ENCODE results near the gene MACROH2A1. TPM values are rescaled to one million over a fixed set of nuclear protein-coding genes. Genes with fewer than 3 reads are reported as not detected.

The MACROH2A1 gene
- total RNA-seq, 1 donor from 2014 or later, result 123 TPM

- no peak for TF ChIP-seq CTCF (IDR thresholded peaks at IDR 0.05)
- Mint-ChIP-seq H3K27me3 (ENCODE audit: unreplicated experiment) (no peaks in the 10 kb centered on the region), H3K4me3 (ENCODE audit: unreplicated experiment) (no peak overlapping the region), H3K36me3 (ENCODE audit: unreplicated experiment) (no peaks in the 10 kb centered on the region), H3K9me3 (ENCODE audit: unreplicated experiment) (no peaks in the 10 kb centered on the region), H3K4me1 (ENCODE audit: unreplicated experiment) (peaks cover 32% of the 10 kb centered on the region), H3K27ac (ENCODE audit: unreplicated experiment) (peak overlapping the region; percentile 55)
- peak; percentile 27 for DNase-seq (ENCODE audit: extremely low spot score, unreplicated experiment)
Measured at GRCh38 chr5:135309391-135310327, 89.4 kb downstream of the MACROH2A1 start.

GRCh38 chr5:135308752-135309151 lies 90.3 kb downstream of the MACROH2A1 start:
- H3K27me3 Mint-ChIP-seq (ENCODE audit: unreplicated experiment), result peaks cover 6% of the 10 kb centered on the region
- H3K4me3 Mint-ChIP-seq (ENCODE audit: unreplicated experiment), result peak overlapping the region; percentile 26
- peak overlapping the region; percentile 55 for H3K27ac Mint-ChIP-seq (ENCODE audit: unreplicated experiment)
- no peaks in the 10 kb centered on the region for H3K9me3 Mint-ChIP-seq (ENCODE audit: unreplicated experiment)
- DNase-seq (ENCODE audit: extremely low spot score, unreplicated experiment), result peak; percentile 77
- H3K36me3 Mint-ChIP-seq (ENCODE audit: unreplicated experiment), result no peaks in the 10 kb centered on the region
- no peak for TF ChIP-seq CTCF (IDR thresholded peaks at IDR 0.05)
- peaks cover 34% of the 10 kb centered on the region for H3K4me1 Mint-ChIP-seq (ENCODE audit: unreplicated experiment)

DNA sequence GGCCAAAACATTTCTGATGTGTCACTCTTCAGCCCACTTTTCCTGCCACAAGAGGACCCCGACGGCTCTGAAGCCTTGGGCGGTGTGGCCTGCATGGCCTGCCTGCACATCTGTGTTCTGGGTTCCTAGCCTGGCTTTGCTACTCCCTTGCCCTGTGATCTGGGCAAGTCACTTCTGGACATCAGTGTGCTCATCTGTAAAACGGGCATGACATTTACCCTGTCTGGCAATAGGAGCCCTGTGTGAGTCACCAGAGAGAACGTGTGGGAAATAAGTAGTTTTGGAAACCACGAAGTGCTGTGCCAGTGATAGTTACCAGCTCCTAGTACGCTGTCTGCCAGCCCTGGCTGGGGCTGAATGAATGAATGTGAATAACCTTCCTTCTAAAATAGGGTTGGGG lies 90.8 kb downstream of the MACROH2A1 start:
- H3K9me3 Mint-ChIP-seq (ENCODE audit: unreplicated experiment), result no peaks in the 10 kb centered on the region
- H3K36me3 Mint-ChIP-seq (ENCODE audit: unreplicated experiment), result no peaks in the 10 kb centered on the region
- DNase-seq (ENCODE audit: extremely low spot score, unreplicated experiment), result no peak
- no peak overlapping the region for H3K4me3 Mint-ChIP-seq (ENCODE audit: unreplicated experiment)
- peaks cover 9% of the 10 kb centered on the region for H3K27me3 Mint-ChIP-seq (ENCODE audit: unreplicated experiment)
- H3K4me1 Mint-ChIP-seq (ENCODE audit: unreplicated experiment), result peaks cover 34% of the 10 kb centered on the region
- TF ChIP-seq CTCF (IDR thresholded peaks at IDR 0.05), result no peak
- peak overlapping the region; percentile 55 for H3K27ac Mint-ChIP-seq (ENCODE audit: unreplicated experiment)

GRCh38 chr5:135307143-135307903 lies 91.7 kb downstream of the MACROH2A1 start:
- Mint-ChIP-seq H3K4me3 (ENCODE audit: unreplicated experiment) (no peak overlapping the region), H3K27ac (ENCODE audit: unreplicated experiment) (no peak overlapping the region), H3K9me3 (ENCODE audit: unreplicated experiment) (no peaks in the 10 kb centered on the region), H3K36me3 (ENCODE audit: unreplicated experiment) (no peaks in the 10 kb centered on the region), H3K27me3 (ENCODE audit: unreplicated experiment) (peaks cover 15% of the 10 kb centered on the region), H3K4me1 (ENCODE audit: unreplicated experiment) (peaks cover 34% of the 10 kb centered on the region)
- DNase-seq (ENCODE audit: extremely low spot score, unreplicated experiment), result peak; percentile 67
- TF ChIP-seq CTCF (IDR thresholded peaks at IDR 0.05), result no peak

GRCh38 chr5:135306557-135306956 lies 92.5 kb downstream of the MACROH2A1 start:
- no peaks in the 10 kb centered on the region for H3K36me3 Mint-ChIP-seq (ENCODE audit: unreplicated experiment)
- no peaks in the 10 kb centered on the region for H3K9me3 Mint-ChIP-seq (ENCODE audit: unreplicated experiment)
- peak; percentile 51 for DNase-seq (ENCODE audit: extremely low spot score, unreplicated experiment)
- H3K4me1 Mint-ChIP-seq (ENCODE audit: unreplicated experiment), result peaks cover 34% of the 10 kb centered on the region
- no peak overlapping the region for H3K4me3 Mint-ChIP-seq (ENCODE audit: unreplicated experiment)
- peaks cover 15% of the 10 kb centered on the region for H3K27me3 Mint-ChIP-seq (ENCODE audit: unreplicated experiment)
- no peak for TF ChIP-seq CTCF (IDR thresholded peaks at IDR 0.05)
- no peak overlapping the region for H3K27ac Mint-ChIP-seq (ENCODE audit: unreplicated experiment)
